22Rv1 (cell line): ENCODE data around the gene NUDT16.
"Not testable (repeated sequence)": the region's sequence is repeated elsewhere in the genome, so short reads cannot be mapped to it uniquely, and the experiment has no call there.

Experiments used
- ZFX ChIP-seq: fragments of 450-650 bp; IDR thresholded peaks from 2 replicates; pipeline ENCODE4 v1.6.1; 2017; ENCODE audit warnings: antibody characterized with exemption, borderline replicate concordance
- TF ChIP-seq, protein P1 (sequence below): fragments of 450-650 bp; IDR thresholded peaks from 2 replicates; pipeline ENCODE4 v1.5.1; 2017; ENCODE audit warnings: mild to moderate bottlenecking

DNA sequence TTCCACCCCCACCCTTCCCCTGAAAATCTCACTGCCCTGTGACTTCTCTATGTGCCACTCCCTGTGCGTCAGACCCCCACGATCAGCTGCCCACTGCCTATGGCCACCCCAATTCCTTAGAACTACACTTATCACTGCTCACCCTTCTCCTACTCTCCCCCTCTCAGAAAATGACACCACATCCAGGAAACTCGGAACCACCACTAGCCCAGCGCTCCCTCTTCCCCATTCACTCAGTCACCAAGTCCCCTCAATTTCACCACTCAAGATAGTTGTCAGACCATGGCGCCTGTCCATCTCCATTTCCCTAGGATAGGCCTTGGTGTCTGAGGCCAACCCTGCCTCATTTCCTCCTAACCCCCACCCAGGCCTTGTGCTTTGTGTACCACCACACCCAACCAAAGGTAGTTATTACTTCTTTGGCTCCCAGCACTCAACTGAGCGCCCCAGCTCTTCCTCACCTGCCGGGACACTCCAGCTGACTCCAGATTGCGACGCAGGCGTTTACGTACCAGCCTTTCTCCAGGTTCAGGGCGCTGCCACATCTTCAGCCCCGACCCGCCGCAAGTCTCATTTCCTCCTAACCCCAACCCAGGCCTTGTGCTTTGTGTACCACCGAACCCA is 641 bp upstream of the NUDT16 start:
- TF ChIP-seq, protein P1, sequence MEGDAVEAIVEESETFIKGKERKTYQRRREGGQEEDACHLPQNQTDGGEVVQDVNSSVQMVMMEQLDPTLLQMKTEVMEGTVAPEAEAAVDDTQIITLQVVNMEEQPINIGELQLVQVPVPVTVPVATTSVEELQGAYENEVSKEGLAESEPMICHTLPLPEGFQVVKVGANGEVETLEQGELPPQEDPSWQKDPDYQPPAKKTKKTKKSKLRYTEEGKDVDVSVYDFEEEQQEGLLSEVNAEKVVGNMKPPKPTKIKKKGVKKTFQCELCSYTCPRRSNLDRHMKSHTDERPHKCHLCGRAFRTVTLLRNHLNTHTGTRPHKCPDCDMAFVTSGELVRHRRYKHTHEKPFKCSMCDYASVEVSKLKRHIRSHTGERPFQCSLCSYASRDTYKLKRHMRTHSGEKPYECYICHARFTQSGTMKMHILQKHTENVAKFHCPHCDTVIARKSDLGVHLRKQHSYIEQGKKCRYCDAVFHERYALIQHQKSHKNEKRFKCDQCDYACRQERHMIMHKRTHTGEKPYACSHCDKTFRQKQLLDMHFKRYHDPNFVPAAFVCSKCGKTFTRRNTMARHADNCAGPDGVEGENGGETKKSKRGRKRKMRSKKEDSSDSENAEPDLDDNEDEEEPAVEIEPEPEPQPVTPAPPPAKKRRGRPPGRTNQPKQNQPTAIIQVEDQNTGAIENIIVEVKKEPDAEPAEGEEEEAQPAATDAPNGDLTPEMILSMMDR, result not testable (repeated sequence)
- not testable (repeated sequence) for TF ChIP-seq ZFX
